Measurements from ENCODE around the gene FAM53B.

DNA sequence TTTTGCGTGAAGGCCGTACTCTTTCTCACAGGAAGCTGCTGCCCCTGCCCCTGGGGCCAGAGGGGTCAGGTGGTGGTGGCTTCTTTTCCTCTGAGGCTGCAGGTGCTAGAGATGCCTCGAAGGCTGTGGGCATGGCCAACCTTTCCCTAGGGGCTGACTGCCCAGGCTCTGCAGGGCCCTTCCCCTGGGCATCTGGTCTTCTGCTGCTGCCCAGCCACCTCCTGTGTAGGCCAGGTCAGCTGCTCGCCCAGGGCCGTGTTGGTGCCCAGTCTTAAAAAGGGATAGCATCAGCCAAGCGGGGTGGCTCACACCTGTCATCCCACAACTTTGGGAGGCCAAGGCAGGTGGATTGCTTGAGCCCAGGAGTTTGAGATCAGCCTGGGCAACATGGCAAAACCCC, 114.3 kb downstream of the FAM53B start:
- TF ChIP-seq, protein P1, sequence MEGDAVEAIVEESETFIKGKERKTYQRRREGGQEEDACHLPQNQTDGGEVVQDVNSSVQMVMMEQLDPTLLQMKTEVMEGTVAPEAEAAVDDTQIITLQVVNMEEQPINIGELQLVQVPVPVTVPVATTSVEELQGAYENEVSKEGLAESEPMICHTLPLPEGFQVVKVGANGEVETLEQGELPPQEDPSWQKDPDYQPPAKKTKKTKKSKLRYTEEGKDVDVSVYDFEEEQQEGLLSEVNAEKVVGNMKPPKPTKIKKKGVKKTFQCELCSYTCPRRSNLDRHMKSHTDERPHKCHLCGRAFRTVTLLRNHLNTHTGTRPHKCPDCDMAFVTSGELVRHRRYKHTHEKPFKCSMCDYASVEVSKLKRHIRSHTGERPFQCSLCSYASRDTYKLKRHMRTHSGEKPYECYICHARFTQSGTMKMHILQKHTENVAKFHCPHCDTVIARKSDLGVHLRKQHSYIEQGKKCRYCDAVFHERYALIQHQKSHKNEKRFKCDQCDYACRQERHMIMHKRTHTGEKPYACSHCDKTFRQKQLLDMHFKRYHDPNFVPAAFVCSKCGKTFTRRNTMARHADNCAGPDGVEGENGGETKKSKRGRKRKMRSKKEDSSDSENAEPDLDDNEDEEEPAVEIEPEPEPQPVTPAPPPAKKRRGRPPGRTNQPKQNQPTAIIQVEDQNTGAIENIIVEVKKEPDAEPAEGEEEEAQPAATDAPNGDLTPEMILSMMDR (IDR thresholded peaks at IDR 0.05), result no peak
- TF ChIP-seq POLR2AphosphoS5 (IDR thresholded peaks at IDR 0.05) (no peak), EP300 (IDR thresholded peaks at IDR 0.05) (no peak)
